Measurements from ENCODE around the gene DAD1. TPM values are rescaled to one million over a fixed set of nuclear protein-coding genes. Genes with fewer than 3 reads are reported as not detected.

The DAD1 gene
- total RNA-seq, 3 donors from 2014 or later: 192 to 238 (median 202) TPM

DNA sequence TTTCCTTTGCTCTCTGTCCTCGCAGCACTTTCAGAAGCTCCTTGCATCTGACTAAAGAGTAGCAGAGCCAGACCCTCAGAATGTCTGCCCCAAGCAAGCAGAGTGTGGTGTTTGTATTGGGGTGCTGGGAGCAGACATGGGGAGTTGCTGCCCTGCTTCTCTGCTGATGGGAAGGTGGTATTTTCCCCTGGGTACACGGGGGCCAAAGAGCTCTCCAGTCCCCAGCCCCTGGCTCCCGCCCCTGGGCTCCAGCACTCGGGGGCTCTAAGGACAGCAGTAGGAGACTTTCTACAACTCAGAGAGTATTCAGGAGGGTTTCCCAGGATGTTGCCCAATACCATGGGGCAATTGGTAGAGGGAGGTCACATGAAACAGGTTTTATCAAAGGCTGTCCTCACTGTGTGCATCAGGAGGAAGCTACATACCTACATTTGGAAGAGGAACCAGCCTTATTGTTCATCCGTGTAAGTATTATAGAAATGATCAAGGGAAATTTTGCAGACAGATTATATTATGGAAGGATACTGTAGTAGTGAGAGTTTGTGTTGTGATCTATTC is 50.3 kb downstream of the DAD1 start:
- Histone ChIP-seq H3K27me3 (no peaks in the 10 kb centered on the region), H3K27ac (peak overlapping the region in 1 of 2 donors; percentile 84), H3K4me1 (peaks cover 0 to 11% of the 10 kb centered on the region in 2 donors), H3K36me3 (no peaks in the 10 kb centered on the region), H3K9me3 (no peaks in the 10 kb centered on the region), H3K4me3 (no peak overlapping the region)
- no peak for DNase-seq (ENCODE audit: low spot score in 2 of 2)
- intact Hi-C loops (cut with DNase I; ENCODE audit: low total_unique reads): no loop called here
- TF ChIP-seq POLR2AphosphoS5 (IDR thresholded peaks at IDR 0.05): no peak
- TF ChIP-seq, protein P1, sequence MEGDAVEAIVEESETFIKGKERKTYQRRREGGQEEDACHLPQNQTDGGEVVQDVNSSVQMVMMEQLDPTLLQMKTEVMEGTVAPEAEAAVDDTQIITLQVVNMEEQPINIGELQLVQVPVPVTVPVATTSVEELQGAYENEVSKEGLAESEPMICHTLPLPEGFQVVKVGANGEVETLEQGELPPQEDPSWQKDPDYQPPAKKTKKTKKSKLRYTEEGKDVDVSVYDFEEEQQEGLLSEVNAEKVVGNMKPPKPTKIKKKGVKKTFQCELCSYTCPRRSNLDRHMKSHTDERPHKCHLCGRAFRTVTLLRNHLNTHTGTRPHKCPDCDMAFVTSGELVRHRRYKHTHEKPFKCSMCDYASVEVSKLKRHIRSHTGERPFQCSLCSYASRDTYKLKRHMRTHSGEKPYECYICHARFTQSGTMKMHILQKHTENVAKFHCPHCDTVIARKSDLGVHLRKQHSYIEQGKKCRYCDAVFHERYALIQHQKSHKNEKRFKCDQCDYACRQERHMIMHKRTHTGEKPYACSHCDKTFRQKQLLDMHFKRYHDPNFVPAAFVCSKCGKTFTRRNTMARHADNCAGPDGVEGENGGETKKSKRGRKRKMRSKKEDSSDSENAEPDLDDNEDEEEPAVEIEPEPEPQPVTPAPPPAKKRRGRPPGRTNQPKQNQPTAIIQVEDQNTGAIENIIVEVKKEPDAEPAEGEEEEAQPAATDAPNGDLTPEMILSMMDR (IDR thresholded peaks at IDR 0.05): no peak
- TF ChIP-seq POLR2A (IDR thresholded peaks at IDR 0.05): no peak

GRCh38 chr14:22537436-22538310 is 51.4 kb downstream of the DAD1 start:
- no peak for DNase-seq (ENCODE audit: low spot score in 2 of 2)
- Histone ChIP-seq H3K27me3 (no peaks in the 10 kb centered on the region), H3K36me3 (no peaks in the 10 kb centered on the region), H3K4me3 (no peak overlapping the region), H3K4me1 (peaks cover 0 to 11% of the 10 kb centered on the region in 2 donors), H3K27ac (peak overlapping the region; percentile 84 to 86), H3K9me3 (no peaks in the 10 kb centered on the region)
- intact Hi-C loops (cut with DNase I; ENCODE audit: low total_unique reads): no loop called here
- TF ChIP-seq POLR2AphosphoS5 (IDR thresholded peaks at IDR 0.05) (no peak), POLR2A (IDR thresholded peaks at IDR 0.05) (no peak)
- TF ChIP-seq, protein P1 (IDR thresholded peaks at IDR 0.05): no peak

GRCh38 chr14:22536853-22537338 is 52.1 kb downstream of the DAD1 start:
- Histone ChIP-seq H3K4me1 (peaks cover 0 to 11% of the 10 kb centered on the region in 2 donors), H3K27ac (peak overlapping the region; percentile 84 to 86), H3K4me3 (no peak overlapping the region), H3K36me3 (no peaks in the 10 kb centered on the region), H3K27me3 (no peaks in the 10 kb centered on the region), H3K9me3 (no peaks in the 10 kb centered on the region)
- intact Hi-C loops (cut with DNase I; ENCODE audit: low total_unique reads): no loop called here
- TF ChIP-seq POLR2AphosphoS5 (IDR thresholded peaks at IDR 0.05) (peak in 2 of 3 donors; percentile 56 to 77), POLR2A (IDR thresholded peaks at IDR 0.05) (no peak)
- TF ChIP-seq, protein P1 (IDR thresholded peaks at IDR 0.05): no peak
- peak in 1 of 2 donors; percentile 74 for DNase-seq (ENCODE audit: low spot score in 2 of 2)

GRCh38 chr14:22535916-22536315 is 53.1 kb downstream of the DAD1 start:
- no peak overlapping the region for H3K4me3 ChIP-seq
- H3K27me3 ChIP-seq: no peaks in the 10 kb centered on the region
- no peaks in the 10 kb centered on the region for H3K36me3 ChIP-seq
- peaks cover 0 to 11% of the 10 kb centered on the region in 2 donors for H3K4me1 ChIP-seq
- no peaks in the 10 kb centered on the region for H3K9me3 ChIP-seq
- H3K27ac ChIP-seq: peak overlapping the region in 1 of 2 donors; percentile 84
- intact Hi-C loops (cut with DNase I; ENCODE audit: low total_unique reads): no loop called here
- TF ChIP-seq, protein P1 (IDR thresholded peaks at IDR 0.05): no peak
- no peak for TF ChIP-seq POLR2AphosphoS5 (IDR thresholded peaks at IDR 0.05)
- TF ChIP-seq POLR2A (IDR thresholded peaks at IDR 0.05): no peak
- DNase-seq (ENCODE audit: low spot score in 2 of 2): no peak

DNA sequence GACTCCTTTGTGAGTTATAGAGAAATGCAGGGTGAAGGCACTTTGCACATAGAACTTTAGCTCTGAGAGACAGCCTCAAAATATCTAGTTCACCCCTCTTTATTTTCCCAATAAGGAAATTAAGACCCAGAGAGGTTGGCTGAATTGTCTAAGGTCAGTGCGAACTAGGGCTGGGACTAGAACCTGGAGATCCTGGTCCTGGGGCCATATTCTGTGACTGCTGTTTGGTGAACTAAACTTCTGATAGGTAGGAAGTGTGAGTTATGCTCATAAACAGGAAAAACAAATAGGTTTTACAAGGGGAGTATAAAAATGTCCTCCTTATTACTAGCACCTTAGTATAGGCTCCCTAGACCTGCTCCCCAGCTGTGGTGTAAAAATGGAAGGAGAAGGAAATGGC is 53.9 kb downstream of the DAD1 start:
- Histone ChIP-seq H3K9me3 (no peaks in the 10 kb centered on the region), H3K27me3 (no peaks in the 10 kb centered on the region), H3K4me3 (no peak overlapping the region), H3K4me1 (peaks cover 0 to 11% of the 10 kb centered on the region in 2 donors), H3K36me3 (no peaks in the 10 kb centered on the region), H3K27ac (peak overlapping the region; percentile 13 to 84)
- DNase-seq (ENCODE audit: low spot score in 2 of 2): no peak
- intact Hi-C loops (cut with DNase I; ENCODE audit: low total_unique reads): no loop called here
- TF ChIP-seq, protein P1 (IDR thresholded peaks at IDR 0.05): no peak
- TF ChIP-seq POLR2A (IDR thresholded peaks at IDR 0.05): no peak
- TF ChIP-seq POLR2AphosphoS5 (IDR thresholded peaks at IDR 0.05): no peak
